GM19193 (cell line): ENCODE results near the gene PROP1.

Experiments used
- POLR2A ChIP-seq: IDR thresholded peaks from 4 replicates; pipeline ENCODE4 v1.6.1; 2011; ENCODE audit not compliant: insufficient read depth, insufficient read length; ENCODE audit errors: extremely low read depth

PROP1 gene

DNA sequence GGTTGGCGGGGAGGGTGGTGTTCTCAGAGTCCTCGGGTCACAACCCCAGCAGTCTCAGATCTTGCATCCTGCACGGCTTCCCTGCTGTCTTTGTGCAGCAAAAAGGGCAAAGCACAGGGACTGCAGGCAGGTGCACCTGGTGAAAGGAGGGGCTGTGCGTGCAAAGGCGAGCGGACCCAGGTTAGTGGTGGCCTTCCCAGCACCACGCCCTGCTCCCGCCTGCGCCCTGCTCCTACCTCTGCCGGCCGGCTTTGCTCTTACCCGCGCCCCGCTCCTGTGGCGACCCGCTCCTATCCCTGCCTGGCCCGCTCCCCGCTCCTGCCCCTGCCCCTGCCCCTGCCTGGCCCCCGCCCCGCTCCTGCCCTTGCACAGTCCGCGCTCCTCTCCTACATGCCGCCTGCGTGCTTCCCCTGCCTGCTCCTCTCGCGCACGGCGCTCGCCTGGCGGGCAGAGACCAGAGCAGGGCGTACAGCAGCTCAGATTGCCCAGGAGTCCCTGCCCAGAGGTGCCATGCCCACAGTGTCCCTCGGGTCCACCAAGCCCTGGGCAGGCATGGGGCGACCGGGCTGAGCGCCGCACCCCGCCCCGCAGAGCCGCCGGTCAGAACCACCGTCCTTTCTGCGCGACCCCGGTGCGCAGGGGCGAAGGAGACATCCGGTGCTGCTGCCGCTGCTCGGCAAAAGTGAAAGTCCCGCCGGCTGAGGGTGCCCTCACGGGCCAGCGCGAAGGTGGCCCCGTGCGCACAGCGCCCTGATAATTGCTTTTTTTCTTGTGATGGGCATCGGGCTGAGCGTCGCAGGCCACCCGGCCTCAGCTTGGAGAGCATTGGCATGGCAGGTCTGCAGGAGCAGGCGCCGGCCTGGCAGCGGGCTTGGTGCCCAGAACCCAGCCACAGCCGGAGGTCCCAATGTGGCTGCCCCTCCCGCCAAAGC is 52.0 kb downstream of the PROP1 start:
- TF ChIP-seq POLR2A: peak; percentile 31
